Esophagus squamous epithelium (tissue), 4 donors: ENCODE results near the gene HIF1AN.

ENCODE experiments used
- POLR2A ChIP-seq, 4 donors: fragments of 450-650 bp; IDR thresholded peaks; one replicate each; pipeline ENCODE4 v1.6.1; 2017; ENCODE audit warnings: antibody characterized with exemption in 4 of 4, mild to moderate bottlenecking in 4 of 4, moderate library complexity in 3 of 4
- TF ChIP-seq, protein P1 (sequence below), 6 experiments: fragments of 450-650 bp in 4 of 6; fragments of 200-600 bp in 2 of 6; sonication (generic) in 2 of 6; IDR thresholded peaks; one replicate each; pipeline ENCODE4 v1.5.1; 2016 to 2019; ENCODE audit warnings: antibody characterized with exemption in 6 of 6, mild to moderate bottlenecking in 4 of 6, moderate library complexity in 4 of 6

DNA sequence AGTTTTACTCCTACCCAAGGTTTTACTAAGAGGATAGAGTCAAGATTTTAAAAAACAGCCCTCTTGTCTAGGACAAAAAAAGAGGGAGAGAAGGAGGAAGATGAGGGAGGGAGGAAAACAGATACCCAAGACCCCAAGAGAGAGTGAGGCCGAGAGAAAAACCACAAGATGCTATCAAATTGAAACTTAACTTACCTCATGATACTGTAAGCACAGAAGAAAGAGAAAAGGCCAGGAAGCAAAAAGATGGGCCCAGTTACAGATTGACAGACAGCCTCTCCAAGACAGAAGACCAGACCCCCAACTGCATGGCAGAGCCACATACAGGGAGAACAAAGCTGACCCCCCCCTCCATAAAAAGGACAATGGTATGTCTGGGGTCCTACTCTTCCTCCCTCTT is 27.5 kb upstream of the HIF1AN start:
- no peak for TF ChIP-seq POLR2A (IDR thresholded peaks at IDR 0.05)
- TF ChIP-seq, protein P1, sequence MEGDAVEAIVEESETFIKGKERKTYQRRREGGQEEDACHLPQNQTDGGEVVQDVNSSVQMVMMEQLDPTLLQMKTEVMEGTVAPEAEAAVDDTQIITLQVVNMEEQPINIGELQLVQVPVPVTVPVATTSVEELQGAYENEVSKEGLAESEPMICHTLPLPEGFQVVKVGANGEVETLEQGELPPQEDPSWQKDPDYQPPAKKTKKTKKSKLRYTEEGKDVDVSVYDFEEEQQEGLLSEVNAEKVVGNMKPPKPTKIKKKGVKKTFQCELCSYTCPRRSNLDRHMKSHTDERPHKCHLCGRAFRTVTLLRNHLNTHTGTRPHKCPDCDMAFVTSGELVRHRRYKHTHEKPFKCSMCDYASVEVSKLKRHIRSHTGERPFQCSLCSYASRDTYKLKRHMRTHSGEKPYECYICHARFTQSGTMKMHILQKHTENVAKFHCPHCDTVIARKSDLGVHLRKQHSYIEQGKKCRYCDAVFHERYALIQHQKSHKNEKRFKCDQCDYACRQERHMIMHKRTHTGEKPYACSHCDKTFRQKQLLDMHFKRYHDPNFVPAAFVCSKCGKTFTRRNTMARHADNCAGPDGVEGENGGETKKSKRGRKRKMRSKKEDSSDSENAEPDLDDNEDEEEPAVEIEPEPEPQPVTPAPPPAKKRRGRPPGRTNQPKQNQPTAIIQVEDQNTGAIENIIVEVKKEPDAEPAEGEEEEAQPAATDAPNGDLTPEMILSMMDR (IDR thresholded peaks at IDR 0.05): no peak
